ENCODE results near the gene C1orf159.

Gene C1orf159

GRCh38 chr1:1063945-1064831 lies 51.7 kb downstream of the C1orf159 start:
- peak; percentile 95 for TF ChIP-seq CTCF (IDR thresholded peaks at IDR 0.05; ENCODE audit: borderline replicate concordance, insufficient read depth, low read depth, low read length)
- H3K4me3 ChIP-seq (ENCODE audit: low read depth, low read length) = peak overlapping the region; percentile 54

- H3K4me3 ChIP-seq (ENCODE audit: low read depth, low read length) = peak overlapping the region; percentile 54
- TF ChIP-seq CTCF (IDR thresholded peaks at IDR 0.05; ENCODE audit: borderline replicate concordance, insufficient read depth, low read depth, low read length) = no peak
These were observed 52.5 kb downstream of the C1orf159 start for GRCh38 chr1:1063261-1063944.

- TF ChIP-seq CTCF (IDR thresholded peaks at IDR 0.05; ENCODE audit: borderline replicate concordance, insufficient read depth, low read depth, low read length) = no peak
- H3K4me3 ChIP-seq (ENCODE audit: low read depth, low read length) = no peak overlapping the region
These were observed 53.3 kb downstream of the C1orf159 start for GRCh38 chr1:1062348-1063163.

- TF ChIP-seq CTCF (IDR thresholded peaks at IDR 0.05; ENCODE audit: borderline replicate concordance, insufficient read depth, low read depth, low read length) = no peak
- no peak overlapping the region for H3K4me3 ChIP-seq (ENCODE audit: low read depth, low read length)
These were observed 54.1 kb downstream of the C1orf159 start for GRCh38 chr1:1061682-1062345.

GRCh38 chr1:1060281-1061000 lies 55.4 kb downstream of the C1orf159 start:
- TF ChIP-seq CTCF (IDR thresholded peaks at IDR 0.05; ENCODE audit: borderline replicate concordance, insufficient read depth, low read depth, low read length) = no peak
- no peak overlapping the region for H3K4me3 ChIP-seq (ENCODE audit: low read depth, low read length)

Measured in GM12875 (cell line).